ENCODE data around the gene BEST3. TPM values are rescaled to one million over a fixed set of nuclear protein-coding genes. Genes with fewer than 3 reads are reported as not detected.

Gene BEST3
- polyA plus RNA-seq, 1 donor from 2014 or later, result 0.88 TPM

GRCh38 chr12:69623970-69624369 lies 75.1 kb downstream of the BEST3 start:
- Histone ChIP-seq H3F3A (ENCODE audit: insufficient read depth, low read length, poor library complexity, severe bottlenecking) (no peaks in the 10 kb centered on the region), H3K79me2 (replicated peaks; ENCODE audit: insufficient read depth, low read length) (no peaks in the 10 kb centered on the region), H3K27me3 (ENCODE audit: insufficient read depth, low read depth, low read length) (no peaks in the 10 kb centered on the region), H3K36me3 (ENCODE audit: insufficient read depth, low read length) (no peaks in the 10 kb centered on the region), H3K9me3 (ENCODE audit: low read length) (no peaks in the 10 kb centered on the region), H2AFZ (ENCODE audit: low read depth, low read length) (no peak overlapping the region), H3K9ac (ENCODE audit: low read length) (no peak overlapping the region), H3K27ac (ENCODE audit: low read length) (no peak overlapping the region), H3K9me2 (ENCODE audit: insufficient read depth, low read length) (no peaks in the 10 kb centered on the region), H3K4me3 (ENCODE audit: low read length) (no peak overlapping the region), H3K4me2 (ENCODE audit: low read length) (no peak overlapping the region), H4K20me1 (ENCODE audit: insufficient read depth) (no peaks in the 10 kb centered on the region)
- TF ChIP-seq RAD21 (conservative IDR thresholded peaks at IDR 0.05), result no peak
- TF ChIP-seq CTCF (IDR thresholded peaks at IDR 0.05; ENCODE audit: poor library complexity, severe bottlenecking), result no peak
- TF ChIP-seq EP300 (conservative IDR thresholded peaks at IDR 0.05; ENCODE audit: poor library complexity, severe bottlenecking), result no peak
- TF ChIP-seq REST (IDR thresholded peaks at IDR 0.05; ENCODE audit: borderline replicate concordance), result no peak
- no peak for TF ChIP-seq SMC3 (conservative IDR thresholded peaks at IDR 0.05; ENCODE audit: poor library complexity)
- TF ChIP-seq EZH2 (IDR thresholded peaks at IDR 0.05; ENCODE audit: borderline replicate concordance, insufficient read depth, low read length, poor library complexity, severe bottlenecking), result no peak
- no peak for TF ChIP-seq TAF1 (IDR thresholded peaks at IDR 0.05; ENCODE audit: low read depth)
- no peak for TF ChIP-seq POLR2AphosphoS5 (IDR thresholded peaks at IDR 0.05)
- no peak for TF ChIP-seq MXI1 (conservative IDR thresholded peaks at IDR 0.05; ENCODE audit: poor library complexity, severe bottlenecking)

GRCh38 chr12:69621551-69621950 lies 77.6 kb downstream of the BEST3 start:
- H3K79me2 ChIP-seq (replicated peaks; ENCODE audit: insufficient read depth, low read length), result no peaks in the 10 kb centered on the region
- H3K9me2 ChIP-seq (ENCODE audit: insufficient read depth, low read length), result no peaks in the 10 kb centered on the region
- H2AFZ ChIP-seq (ENCODE audit: low read depth, low read length), result no peak overlapping the region
- TF ChIP-seq REST (IDR thresholded peaks at IDR 0.05; ENCODE audit: borderline replicate concordance) (no peak), SMC3 (conservative IDR thresholded peaks at IDR 0.05; ENCODE audit: poor library complexity) (no peak), EP300 (conservative IDR thresholded peaks at IDR 0.05; ENCODE audit: poor library complexity, severe bottlenecking) (no peak), TAF1 (IDR thresholded peaks at IDR 0.05; ENCODE audit: low read depth) (no peak), RAD21 (conservative IDR thresholded peaks at IDR 0.05) (no peak), POLR2AphosphoS5 (IDR thresholded peaks at IDR 0.05) (no peak), EZH2 (IDR thresholded peaks at IDR 0.05; ENCODE audit: borderline replicate concordance, insufficient read depth, low read length, poor library complexity, severe bottlenecking) (no peak), CTCF (IDR thresholded peaks at IDR 0.05; ENCODE audit: poor library complexity, severe bottlenecking) (no peak), MXI1 (conservative IDR thresholded peaks at IDR 0.05; ENCODE audit: poor library complexity, severe bottlenecking) (no peak)
- H4K20me1 ChIP-seq (ENCODE audit: insufficient read depth), result no peaks in the 10 kb centered on the region
- H3K27ac ChIP-seq (ENCODE audit: low read length), result no peak overlapping the region
- no peaks in the 10 kb centered on the region for H3K9me3 ChIP-seq (ENCODE audit: low read length)
- H3K4me2 ChIP-seq (ENCODE audit: low read length), result no peak overlapping the region
- no peak overlapping the region for H3K9ac ChIP-seq (ENCODE audit: low read length)
- no peaks in the 10 kb centered on the region for H3K27me3 ChIP-seq (ENCODE audit: insufficient read depth, low read depth, low read length)
- H3K4me3 ChIP-seq (ENCODE audit: low read length), result no peak overlapping the region
- no peaks in the 10 kb centered on the region for H3F3A ChIP-seq (ENCODE audit: insufficient read depth, low read length, poor library complexity, severe bottlenecking)
- no peaks in the 10 kb centered on the region for H3K36me3 ChIP-seq (ENCODE audit: insufficient read depth, low read length)

Measured in neural cell (in vitro differentiated cells).